Stimulated activated CD8-positive, alpha-beta memory T cell treated with anti-CD3 and anti-CD28 coated beads, Interleukin-12 subunit alpha, Interleukin-12 subunit beta, amount 100 ng/mL, for 4 hours (primary cell): Measurements from ENCODE around the gene SPI1.
"Not testable (repeated sequence)": the region's sequence is repeated elsewhere in the genome, so short reads cannot be mapped to it uniquely, and the experiment has no call there.

Experiments used
- DNase-seq: peaks from one replicate; pipeline ENCODE4 v3.0.0-alpha.2; 2020; ENCODE audit warnings: low read depth

Gene SPI1

DNA sequence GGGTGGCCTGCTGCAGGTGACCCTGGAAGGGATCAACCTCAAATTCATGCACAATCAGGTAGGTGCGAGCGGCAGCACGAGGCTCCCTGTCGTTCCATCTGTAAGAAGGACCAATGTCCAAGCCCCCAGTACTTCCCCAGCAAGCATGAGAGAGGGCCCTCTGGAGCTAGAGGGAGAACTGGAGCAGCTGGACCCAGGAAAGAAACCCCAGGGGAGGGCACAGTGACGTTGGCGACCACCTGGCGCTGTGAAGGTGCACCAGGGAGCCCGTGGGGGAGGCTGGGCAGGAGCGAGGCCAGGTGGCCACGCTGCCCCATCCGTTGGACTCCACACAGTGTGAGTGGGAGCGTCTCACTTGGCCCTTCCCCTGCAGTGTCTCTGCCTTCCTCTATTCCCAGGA lies 53.8 kb downstream of the SPI1 start:
- no peak for DNase-seq

DNA sequence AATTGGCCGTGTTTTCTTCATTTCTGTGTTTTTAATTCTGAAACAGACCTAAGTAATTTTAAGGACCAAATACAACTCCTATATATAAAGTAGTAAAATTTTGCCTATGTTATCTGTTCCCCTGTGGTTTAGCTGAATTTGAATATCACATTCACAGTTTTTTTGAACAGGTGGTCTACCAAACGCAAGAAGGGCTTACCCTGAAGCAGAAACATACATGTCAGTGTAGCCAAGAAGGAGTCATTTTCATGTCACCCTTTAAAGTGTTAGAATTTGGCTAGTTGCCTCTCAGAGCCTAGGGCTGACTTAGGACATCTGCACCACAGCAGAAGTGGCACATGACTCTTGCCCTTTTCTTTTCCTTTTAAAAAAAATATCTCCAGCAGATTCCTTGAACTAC lies 60.2 kb downstream of the SPI1 start:
- DNase-seq, result no peak

DNA sequence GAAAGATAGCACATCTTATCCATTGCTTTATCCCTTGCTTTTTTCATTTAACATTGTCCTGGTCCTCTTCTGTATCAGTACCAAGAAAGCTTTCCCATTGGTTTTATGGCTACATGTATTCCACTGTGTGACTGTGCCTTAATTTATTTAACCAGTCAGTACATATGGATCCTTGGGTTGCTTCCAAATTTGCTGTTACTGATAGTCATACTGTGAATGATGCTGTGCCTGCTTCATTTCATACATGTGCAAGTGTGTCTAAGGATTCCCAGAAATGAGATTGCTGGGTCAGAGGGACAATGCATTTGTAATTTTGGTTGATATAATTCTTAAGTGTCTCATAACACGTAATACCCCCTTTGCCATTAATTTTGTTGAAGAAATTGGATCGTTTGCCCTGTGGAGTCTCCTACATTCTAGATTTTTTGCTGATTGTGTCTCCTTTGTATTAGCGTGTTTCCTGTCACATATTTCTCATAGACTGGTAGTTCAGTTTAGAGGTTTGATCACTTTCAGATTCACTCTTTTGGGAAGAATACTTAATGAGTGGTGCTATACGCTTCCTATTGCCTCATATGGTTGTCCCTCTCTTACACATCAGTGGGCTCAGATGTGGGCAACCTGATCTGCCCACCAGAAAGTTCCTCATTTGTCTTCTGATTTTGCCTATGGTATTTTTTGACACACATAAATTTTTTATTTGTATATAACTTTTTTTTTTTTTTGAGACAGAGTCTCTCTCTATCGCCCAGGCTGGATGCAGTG lies 61.1 kb downstream of the SPI1 start:
- DNase-seq, result no peak

DNA sequence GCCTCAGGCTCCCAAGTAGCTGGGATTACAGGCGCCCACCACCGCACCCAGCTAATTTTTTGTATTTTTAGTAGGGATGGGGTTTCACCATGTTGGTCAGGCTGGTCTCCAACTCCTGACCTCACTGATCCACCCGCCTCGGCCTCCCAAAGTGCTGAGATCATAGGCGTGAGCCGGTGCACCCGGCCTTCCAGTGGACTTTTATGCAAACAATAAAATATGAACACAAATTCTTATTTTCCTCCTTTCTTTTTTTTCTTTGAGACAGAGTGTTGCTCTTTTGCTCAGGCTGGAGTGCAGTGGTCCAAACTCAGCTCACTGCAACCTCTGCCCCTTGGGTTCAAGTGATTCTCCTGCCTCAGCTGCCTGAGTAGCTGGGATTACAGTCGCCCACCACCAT lies 61.8 kb downstream of the SPI1 start:
- DNase-seq, result not testable (repeated sequence)

DNA sequence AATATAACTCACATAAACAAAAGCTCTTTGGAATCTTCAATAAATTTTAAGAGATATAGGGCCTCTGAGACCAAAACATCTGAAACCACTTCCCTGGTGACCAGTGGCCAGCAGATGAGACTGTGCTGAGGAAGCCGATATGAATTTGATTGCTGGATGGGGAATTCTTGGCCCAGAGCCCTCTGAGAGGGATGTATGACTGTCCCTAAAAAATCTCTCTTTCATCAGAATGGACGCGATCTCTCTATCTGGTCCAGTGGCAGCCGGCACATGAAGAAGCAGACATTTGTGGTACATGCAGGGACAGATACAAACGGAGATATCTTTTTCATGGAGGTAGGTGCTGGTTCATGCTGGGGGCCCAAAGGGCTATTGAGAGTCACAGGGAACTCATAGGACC lies 63.4 kb downstream of the SPI1 start:
- no peak for DNase-seq

DNA sequence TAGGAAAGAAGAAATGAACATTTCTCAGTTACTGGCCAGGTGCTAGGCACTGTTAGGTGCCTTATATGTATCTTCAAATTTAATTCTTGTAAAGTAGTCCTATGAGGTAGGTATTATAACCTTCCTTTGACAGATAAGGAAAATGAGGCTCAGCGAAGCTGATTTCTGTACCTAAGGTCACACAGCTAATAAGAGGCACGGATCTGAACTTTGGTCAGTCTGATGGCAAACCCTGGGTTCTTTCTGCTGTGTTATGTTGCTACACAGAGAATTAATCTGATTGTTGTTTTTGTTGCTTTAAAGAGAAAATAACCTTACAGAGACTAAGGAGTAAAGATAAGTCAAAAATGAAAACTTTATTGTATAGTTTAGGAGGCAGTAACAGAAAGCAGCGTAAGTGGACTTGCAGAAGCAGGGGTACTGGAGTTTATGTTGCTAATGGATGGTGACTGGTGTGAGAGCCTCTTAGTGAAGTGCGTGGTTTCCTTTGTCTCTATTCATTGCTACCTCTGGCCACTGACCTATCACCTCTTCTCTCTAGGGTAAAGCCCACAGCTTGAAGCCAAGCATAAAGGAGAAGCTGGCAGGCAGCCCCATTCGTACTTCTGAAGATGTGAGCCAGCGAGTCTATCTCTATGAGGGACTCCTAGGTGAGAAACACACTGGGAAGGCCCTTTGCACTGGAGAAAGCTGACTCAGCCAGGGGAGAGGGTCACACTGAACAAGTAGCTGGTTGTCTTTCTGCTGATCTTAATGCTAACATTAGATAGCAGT lies 70.1 kb downstream of the SPI1 start:
- no peak for DNase-seq

DNA sequence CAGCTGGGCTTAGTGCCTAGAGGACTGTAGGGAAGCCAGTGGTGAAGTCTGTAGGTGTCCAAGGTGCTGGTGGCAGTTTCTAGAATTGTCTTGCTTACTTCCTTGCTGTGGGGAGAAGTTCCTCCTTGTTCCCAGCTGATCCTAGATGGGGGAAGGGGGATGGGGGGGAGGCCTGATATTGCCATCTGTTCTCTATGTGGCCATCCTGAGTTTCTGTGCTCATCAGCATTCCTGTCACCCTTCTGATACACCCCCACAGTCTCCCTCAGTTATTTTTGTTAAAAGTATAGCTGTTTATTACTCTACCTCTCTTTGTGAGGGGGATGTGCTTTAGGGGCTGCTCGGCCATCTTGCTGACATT lies 71.9 kb downstream of the SPI1 start:
- DNase-seq, result no peak

DNA sequence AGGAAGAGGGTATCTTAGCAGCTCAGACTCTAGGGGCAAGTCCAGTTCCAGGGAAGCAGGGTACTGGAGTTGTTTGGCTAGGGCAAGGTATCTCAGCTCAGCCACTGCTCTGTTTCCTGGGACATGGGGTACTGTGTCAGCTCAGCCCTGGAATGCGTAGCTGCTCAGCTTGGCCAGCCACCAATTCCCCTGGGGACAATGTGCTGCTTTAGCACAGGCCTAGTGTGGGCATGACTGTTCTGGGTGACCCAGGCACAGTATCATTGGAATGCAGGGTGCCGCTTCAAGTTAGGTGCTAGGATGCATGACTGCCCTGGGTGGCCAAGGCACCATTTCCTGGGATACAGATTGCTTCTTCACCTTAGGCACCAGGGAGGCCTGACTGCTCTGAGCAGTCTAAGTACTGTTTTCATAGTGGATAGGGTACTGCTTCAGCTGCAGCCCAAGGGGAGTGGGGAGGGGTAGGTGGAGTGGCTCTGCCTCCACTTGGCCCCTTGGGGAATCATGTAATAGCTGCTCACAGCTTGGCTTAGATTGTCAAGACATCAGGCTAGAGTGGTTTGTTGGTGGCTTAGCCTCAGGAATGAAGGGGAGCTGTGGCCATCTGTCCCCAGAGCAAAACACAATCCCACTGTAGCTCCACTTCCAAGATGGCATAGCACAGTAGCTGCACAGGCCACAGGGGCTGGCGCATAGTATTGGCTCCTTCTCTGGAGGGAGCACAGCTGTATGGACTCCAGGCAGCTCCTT lies 72.4 kb downstream of the SPI1 start:
- DNase-seq, result no peak
